WTC11 (cell line): ENCODE results near the gene FRS3. TPM values are rescaled to one million over a fixed set of nuclear protein-coding genes. Genes with fewer than 3 reads are reported as not detected.
A peak's percentile ranks its signal among the peaks of the same experiment; 100 is the strongest.

Source experiments
- ATAC-seq: fragments of 200-7000 bp; cut with Tn5 transposase; 2 replicates; pipeline ENCODE4 v1.10.0; 2021; ENCODE audit warnings: mild to moderate bottlenecking, moderate library complexity
- CTCF ChIA-PET: fragments of 300-600 bp; sonication (Branson Sonifier 250); formaldehyde crosslinking; loops from one replicate; lab custom pipeline; 2021; ENCODE audit warnings: antibody characterized with exemption; lab: Charles Lee
- POLR2A ChIA-PET: fragments of 350-600 bp; sonication (Branson Sonifier 250); formaldehyde crosslinking; loops from one replicate; lab custom pipeline; 2021; ENCODE audit warnings: antibody characterized with exemption; lab: Charles Lee
- DNase-seq: peaks from one replicate; pipeline ENCODE4 v3.0.0; 2021; ENCODE audit warnings: low spot score
- H3K27ac Mint-ChIP-seq: 2 replicates; pipeline ENCODE4 v1.8.0; 2021; ENCODE audit warnings: mixed read lengths
- H3K27me3 Mint-ChIP-seq: 2 replicates; pipeline ENCODE4 v1.8.0; 2021; ENCODE audit warnings: low read depth, mild to moderate bottlenecking, moderate library complexity, mixed read lengths
- H3K36me3 Mint-ChIP-seq: 2 replicates; pipeline ENCODE4 v1.8.0; 2021; ENCODE audit warnings: mixed read lengths
- H3K4me1 Mint-ChIP-seq: 2 replicates; pipeline ENCODE4 v1.8.0; 2022; ENCODE audit warnings: mixed read lengths
- H3K4me3 Mint-ChIP-seq: 2 replicates; pipeline ENCODE4 v1.8.0; 2021; ENCODE audit warnings: mild to moderate bottlenecking, moderate library complexity, mixed read lengths
- H3K9me3 Mint-ChIP-seq: 2 replicates; pipeline ENCODE4 v1.8.0; 2021; ENCODE audit warnings: mixed read lengths
- CBFB ChIP-seq: sonication (generic); formaldehyde crosslinking; IDR thresholded peaks from 2 replicates; pipeline ENCODE4 v1.8.1; 2022; ENCODE audit warnings: mild to moderate bottlenecking, low read depth, missing genetic modification reagents
- E2F1 ChIP-seq: sonication (generic); formaldehyde crosslinking; IDR thresholded peaks from 2 replicates; pipeline ENCODE4 v1.8.0; 2022; ENCODE audit warnings: mild to moderate bottlenecking, missing genetic modification reagents
- ELF4 ChIP-seq: sonication (generic); formaldehyde crosslinking; IDR thresholded peaks from 2 replicates; pipeline ENCODE4 v1.8.1; 2022; ENCODE audit warnings: low read depth, mild to moderate bottlenecking, moderate library complexity, missing genetic modification reagents
- FOXP4 ChIP-seq: sonication (generic); formaldehyde crosslinking; IDR thresholded peaks from 2 replicates; pipeline ENCODE4 v1.8.0; 2022; ENCODE audit warnings: mild to moderate bottlenecking, missing genetic modification reagents
- GABPB1 ChIP-seq: sonication (generic); formaldehyde crosslinking; IDR thresholded peaks from 2 replicates; pipeline ENCODE4 v1.8.1; 2023; ENCODE audit warnings: mild to moderate bottlenecking, missing genetic modification reagents
- NFE2L1 ChIP-seq: sonication (generic); formaldehyde crosslinking; IDR thresholded peaks from 2 replicates; pipeline ENCODE4 v1.8.1; 2023; ENCODE audit warnings: missing genetic modification reagents
- NFYB ChIP-seq: sonication (generic); formaldehyde crosslinking; conservative IDR thresholded peaks from 2 replicates; pipeline ENCODE4 v1.8.0; 2022; ENCODE audit warnings: low read depth, missing genetic modification reagents
- SP1 ChIP-seq: sonication (generic); formaldehyde crosslinking; conservative IDR thresholded peaks from 2 replicates; pipeline ENCODE4 v1.8.1; 2022; ENCODE audit warnings: missing genetic modification reagents
- ZBTB21 ChIP-seq: sonication (generic); formaldehyde crosslinking; IDR thresholded peaks from 2 replicates; pipeline ENCODE4 v1.8.1; 2023; ENCODE audit warnings: mild to moderate bottlenecking, missing genetic modification reagents, borderline replicate concordance
- ZNF512 ChIP-seq: sonication (generic); formaldehyde crosslinking; IDR thresholded peaks from 2 replicates; pipeline ENCODE4 v1.8.1; 2022; ENCODE audit warnings: missing genetic modification reagents, borderline replicate concordance
- total RNA-seq: library from RNA; stranded (reverse); gene quantifications from 3 replicates; pipeline ENCODE4 v1.2.3, GENCODE V29; 2021
- TF ChIP-seq, protein P1 (sequence below): sonication (generic); formaldehyde crosslinking; IDR thresholded peaks from 2 replicates; pipeline ENCODE4 v1.8.1; 2023; ENCODE audit warnings: mild to moderate bottlenecking, moderate library complexity, missing genetic modification reagents
- TF ChIP-seq, protein P2 (sequence below): sonication (generic); formaldehyde crosslinking; IDR thresholded peaks from 2 replicates; pipeline ENCODE4 v1.8.0; 2022; ENCODE audit warnings: missing genetic modification reagents
- TF ChIP-seq, protein P3 (sequence below): fragments of 200-600 bp; IDR thresholded peaks from 2 replicates; pipeline ENCODE4 v1.8.0; 2022; ENCODE audit warnings: antibody characterized with exemption
- TF ChIP-seq, protein P4 (sequence below): sonication (generic); formaldehyde crosslinking; IDR thresholded peaks from 2 replicates; pipeline ENCODE4 v1.8.0; 2022; ENCODE audit warnings: mild to moderate bottlenecking, missing genetic modification reagents

FRS3 gene
- total RNA-seq, 1 experiment from 2014 or later, result 7.8 TPM

DNA sequence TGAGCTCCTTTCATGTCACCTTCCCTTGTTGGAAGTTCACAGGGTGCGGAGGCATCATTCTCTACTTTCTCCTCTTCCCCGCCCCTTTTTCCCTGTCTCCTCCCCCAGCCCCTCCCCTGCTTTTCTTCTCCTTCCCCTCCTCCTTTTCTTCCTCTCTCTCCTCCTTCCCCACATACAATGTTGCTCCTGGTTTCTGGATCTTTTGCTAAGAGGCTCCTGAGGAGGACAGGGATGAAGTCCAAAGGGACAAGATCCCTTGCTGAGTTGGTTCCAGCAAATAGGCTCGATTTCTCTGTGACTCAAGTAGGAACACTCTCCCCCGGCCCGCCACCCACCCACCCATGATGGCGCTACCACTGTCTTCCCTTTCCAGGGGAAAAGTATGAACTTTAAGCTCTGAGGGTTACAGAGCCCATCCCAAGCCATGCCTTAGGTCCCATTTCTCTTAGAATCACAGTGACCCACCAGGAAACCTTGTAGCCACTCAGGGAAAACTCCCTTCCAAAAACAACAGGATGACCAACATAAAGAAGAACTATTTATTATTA is 43.4 kb downstream of the FRS3 start:
- DNase-seq, result no peak
- TF ChIP-seq NFYB (CRISPR knock-in tag), result no peak
- CTCF ChIA-PET, result interaction anchor here (0.6 to 4.6 kb wide), 9 partner anchors 13 to 137 kb away, joined by 3 to 37 read pairs (median 4); partner anchors contain the start of genes FRS3 and TOMM6

GRCh38 chr6:41735427-41736185 is 44.1 kb downstream of the FRS3 start, which contains the start of gene TFEB:
Gene TFEB (minus strand): TSS chr6:41735608. CDS start chr6:41691213, 44,395 bp downstream.
- Mint-ChIP-seq H3K9me3 (no peaks in the 10 kb centered on the region), H3K4me1 (peaks cover 28% of the 10 kb centered on the region), H3K36me3 (no peaks in the 10 kb centered on the region), H3K27ac (0 out of 2 replicates have a peak within 1 kb of the TSS, but pooled peaks have one; percentile 63), H3K4me3 (peak within 1 kb of the TSS; percentile 67), H3K27me3 (peaks cover 18% of the 10 kb centered on the region)
- DNase-seq (peak; percentile 94), ATAC-seq (peak; percentile 52)
- TF ChIP-seq GABPB1 (CRISPR knock-in tag), result peak; percentile 72
- 0 out of 2 replicates have a peak, but pooled peaks have one; percentile 49 for TF ChIP-seq FOXP4 (CRISPR knock-in tag)
- TF ChIP-seq ELF4, result no peak
- no peak for TF ChIP-seq E2F1 (CRISPR knock-in tag)
- TF ChIP-seq, protein P1, sequence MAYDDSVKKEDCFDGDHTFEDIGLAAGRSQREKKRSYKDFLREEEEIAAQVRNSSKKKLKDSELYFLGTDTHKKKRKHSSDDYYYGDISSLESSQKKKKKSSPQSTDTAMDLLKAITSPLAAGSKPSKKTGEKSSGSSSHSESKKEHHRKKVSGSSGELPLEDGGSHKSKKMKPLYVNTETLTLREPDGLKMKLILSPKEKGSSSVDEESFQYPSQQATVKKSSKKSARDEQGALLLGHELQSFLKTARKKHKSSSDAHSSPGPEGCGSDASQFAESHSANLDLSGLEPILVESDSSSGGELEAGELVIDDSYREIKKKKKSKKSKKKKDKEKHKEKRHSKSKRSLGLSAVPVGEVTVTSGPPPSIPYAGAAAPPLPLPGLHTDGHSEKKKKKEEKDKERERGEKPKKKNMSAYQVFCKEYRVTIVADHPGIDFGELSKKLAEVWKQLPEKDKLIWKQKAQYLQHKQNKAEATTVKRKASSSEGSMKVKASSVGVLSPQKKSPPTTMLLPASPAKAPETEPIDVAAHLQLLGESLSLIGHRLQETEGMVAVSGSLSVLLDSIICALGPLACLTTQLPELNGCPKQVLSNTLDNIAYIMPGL (CRISPR knock-in tag), result no peak
- TF ChIP-seq, protein P2, sequence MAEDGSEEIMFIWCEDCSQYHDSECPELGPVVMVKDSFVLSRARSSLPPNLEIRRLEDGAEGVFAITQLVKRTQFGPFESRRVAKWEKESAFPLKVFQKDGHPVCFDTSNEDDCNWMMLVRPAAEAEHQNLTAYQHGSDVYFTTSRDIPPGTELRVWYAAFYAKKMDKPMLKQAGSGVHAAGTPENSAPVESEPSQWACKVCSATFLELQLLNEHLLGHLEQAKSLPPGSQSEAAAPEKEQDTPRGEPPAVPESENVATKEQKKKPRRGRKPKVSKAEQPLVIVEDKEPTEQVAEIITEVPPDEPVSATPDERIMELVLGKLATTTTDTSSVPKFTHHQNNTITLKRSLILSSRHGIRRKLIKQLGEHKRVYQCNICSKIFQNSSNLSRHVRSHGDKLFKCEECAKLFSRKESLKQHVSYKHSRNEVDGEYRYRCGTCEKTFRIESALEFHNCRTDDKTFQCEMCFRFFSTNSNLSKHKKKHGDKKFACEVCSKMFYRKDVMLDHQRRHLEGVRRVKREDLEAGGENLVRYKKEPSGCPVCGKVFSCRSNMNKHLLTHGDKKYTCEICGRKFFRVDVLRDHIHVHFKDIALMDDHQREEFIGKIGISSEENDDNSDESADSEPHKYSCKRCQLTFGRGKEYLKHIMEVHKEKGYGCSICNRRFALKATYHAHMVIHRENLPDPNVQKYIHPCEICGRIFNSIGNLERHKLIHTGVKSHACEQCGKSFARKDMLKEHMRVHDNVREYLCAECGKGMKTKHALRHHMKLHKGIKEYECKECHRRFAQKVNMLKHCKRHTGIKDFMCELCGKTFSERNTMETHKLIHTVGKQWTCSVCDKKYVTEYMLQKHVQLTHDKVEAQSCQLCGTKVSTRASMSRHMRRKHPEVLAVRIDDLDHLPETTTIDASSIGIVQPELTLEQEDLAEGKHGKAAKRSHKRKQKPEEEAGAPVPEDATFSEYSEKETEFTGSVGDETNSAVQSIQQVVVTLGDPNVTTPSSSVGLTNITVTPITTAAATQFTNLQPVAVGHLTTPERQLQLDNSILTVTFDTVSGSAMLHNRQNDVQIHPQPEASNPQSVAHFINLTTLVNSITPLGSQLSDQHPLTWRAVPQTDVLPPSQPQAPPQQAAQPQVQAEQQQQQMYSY (CRISPR knock-in tag), result no peak
- peak; percentile 96 for TF ChIP-seq SP1 (CRISPR knock-in tag)
- TF ChIP-seq ZBTB21 (CRISPR knock-in tag), result no peak
- TF ChIP-seq, protein P3, sequence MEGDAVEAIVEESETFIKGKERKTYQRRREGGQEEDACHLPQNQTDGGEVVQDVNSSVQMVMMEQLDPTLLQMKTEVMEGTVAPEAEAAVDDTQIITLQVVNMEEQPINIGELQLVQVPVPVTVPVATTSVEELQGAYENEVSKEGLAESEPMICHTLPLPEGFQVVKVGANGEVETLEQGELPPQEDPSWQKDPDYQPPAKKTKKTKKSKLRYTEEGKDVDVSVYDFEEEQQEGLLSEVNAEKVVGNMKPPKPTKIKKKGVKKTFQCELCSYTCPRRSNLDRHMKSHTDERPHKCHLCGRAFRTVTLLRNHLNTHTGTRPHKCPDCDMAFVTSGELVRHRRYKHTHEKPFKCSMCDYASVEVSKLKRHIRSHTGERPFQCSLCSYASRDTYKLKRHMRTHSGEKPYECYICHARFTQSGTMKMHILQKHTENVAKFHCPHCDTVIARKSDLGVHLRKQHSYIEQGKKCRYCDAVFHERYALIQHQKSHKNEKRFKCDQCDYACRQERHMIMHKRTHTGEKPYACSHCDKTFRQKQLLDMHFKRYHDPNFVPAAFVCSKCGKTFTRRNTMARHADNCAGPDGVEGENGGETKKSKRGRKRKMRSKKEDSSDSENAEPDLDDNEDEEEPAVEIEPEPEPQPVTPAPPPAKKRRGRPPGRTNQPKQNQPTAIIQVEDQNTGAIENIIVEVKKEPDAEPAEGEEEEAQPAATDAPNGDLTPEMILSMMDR, result peak; percentile 72
- TF ChIP-seq, protein P4, sequence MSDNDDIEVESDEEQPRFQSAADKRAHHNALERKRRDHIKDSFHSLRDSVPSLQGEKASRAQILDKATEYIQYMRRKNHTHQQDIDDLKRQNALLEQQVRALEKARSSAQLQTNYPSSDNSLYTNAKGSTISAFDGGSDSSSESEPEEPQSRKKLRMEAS (CRISPR knock-in tag), result 0 out of 2 replicates have a peak, but pooled peaks have one; percentile 26
- TF ChIP-seq NFE2L1, result no peak
- no peak for TF ChIP-seq ZNF512 (CRISPR knock-in tag)
- TF ChIP-seq CBFB (CRISPR knock-in tag), result no peak
- POLR2A ChIA-PET, result interaction anchor here (0.5 to 1.5 kb wide), 3 partner anchors 27 to 291 kb away, joined by 3 to 7 read pairs (median 3); partner anchors contain the start of gene TOMM6
- CTCF ChIA-PET, result interaction anchor here (0.8 to 4.6 kb wide), 14 partner anchors 12 to 717 kb away, joined by 3 to 51 read pairs (median 7); partner anchors contain the start of genes FRS3 and TOMM6

More for the DNA sequence above, 43.4 kb downstream of the FRS3 start:
- Mint-ChIP-seq H3K27ac (no peak overlapping the region), H3K4me1 (peaks cover 26% of the 10 kb centered on the region), H3K9me3 (no peaks in the 10 kb centered on the region), H3K27me3 (peaks cover 18% of the 10 kb centered on the region), H3K4me3 (peak overlapping the region; percentile 67), H3K36me3 (no peaks in the 10 kb centered on the region)
- POLR2A ChIA-PET, result no interaction called here
- no peak for ATAC-seq
